NCI-H82 (cell line): ENCODE data around the gene PIGQ.

Source experiments
- DNase-seq: peaks from one replicate; lab custom pipeline; 2025; lab: John Stamatoyannopoulos, UW

Gene PIGQ

GRCh38 chr16:534135-534534 lies 35.6 kb upstream of the PIGQ start:
- no peak for DNase-seq

- no peak for DNase-seq
These were observed 34.8 kb upstream of the PIGQ start for GRCh38 chr16:534856-535445.

- DNase-seq: no peak
These were observed 34.0 kb upstream of the PIGQ start for GRCh38 chr16:535446-536405.

GRCh38 chr16:536746-537145 lies 33.0 kb upstream of the PIGQ start:
- DNase-seq: no peak

DNA sequence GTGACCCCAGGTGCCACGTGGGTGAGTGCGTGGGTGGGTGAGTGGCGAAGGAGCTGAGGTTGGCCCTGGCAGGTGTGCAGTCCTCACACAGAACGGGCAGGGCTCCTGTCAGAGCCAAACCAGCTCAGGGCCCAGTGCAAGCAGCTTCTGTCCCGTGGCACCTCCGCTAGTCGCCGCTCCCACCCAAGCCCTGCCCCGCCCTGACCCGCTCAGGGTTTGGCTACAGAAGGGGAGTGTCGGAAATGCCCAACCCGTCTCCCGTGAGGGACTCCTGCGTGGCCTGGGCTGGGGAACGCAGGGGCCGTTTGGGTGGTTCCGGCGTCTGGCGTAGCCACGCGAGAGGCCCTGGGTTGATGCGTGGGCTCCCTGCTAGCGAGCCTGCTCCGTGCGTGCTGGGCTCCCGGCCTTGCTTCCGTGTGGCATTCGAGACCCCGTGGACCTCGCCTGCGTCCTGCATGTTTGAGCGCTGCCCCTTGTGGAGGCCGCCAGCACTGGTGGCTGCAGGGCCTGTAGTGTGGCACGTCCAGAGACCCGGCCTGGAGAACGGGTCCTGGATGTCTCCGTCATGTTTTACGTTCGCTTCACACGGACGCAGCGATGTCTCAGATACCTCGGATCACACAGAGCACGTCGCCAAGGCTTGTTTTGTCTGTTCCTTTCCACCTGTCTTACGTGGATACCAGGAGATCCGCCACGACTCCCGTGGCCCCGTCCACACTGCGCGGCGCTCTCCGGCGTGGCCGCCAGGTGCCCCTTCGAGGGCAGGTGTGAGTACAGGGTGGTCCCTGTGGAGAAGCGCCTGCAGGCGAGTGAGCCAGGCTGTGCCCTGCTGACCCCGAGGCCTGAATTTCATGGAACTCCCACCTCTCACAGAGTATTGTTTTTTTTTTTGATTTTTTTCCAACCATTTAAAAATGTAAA lies 32.1 kb upstream of the PIGQ start:
- no peak for DNase-seq

- no peak for DNase-seq
These were observed 29.8 kb upstream of the PIGQ start for GRCh38 chr16:539901-540530.

DNA sequence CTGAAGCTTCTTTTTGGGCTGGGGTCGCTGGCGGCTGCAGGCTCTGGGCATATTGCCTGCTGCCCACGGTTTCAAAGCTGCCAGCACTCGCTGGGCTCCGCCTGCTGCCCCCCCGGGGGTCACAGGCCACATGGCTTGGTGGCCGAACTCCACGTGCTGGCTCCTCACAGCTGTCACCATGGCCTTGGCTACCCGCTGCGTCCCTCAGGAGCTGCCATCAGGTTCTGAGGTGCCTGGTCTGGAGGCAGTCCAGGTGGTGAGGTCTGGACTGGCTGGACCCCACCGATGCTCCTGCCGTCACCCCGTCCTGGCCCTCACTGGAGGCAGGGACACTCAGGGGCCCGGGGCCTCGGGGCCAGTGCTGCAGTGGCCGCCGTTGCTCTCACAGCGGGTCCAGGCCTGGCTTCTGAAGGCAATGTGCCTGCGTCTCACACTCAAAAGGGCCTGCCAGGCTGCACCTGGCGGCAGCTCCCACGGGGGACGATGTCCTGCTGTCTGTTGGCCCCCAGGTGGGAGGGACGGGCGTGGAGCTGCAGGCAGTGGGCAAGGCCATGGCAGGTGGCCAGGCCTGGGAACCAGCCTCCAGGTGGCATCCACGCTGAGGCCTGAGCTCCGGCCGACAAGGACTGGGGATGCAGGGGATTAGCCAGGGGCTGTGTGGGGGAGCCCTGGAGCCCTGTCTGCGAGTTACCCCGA lies 29.0 kb upstream of the PIGQ start:
- no peak for DNase-seq

GRCh38 chr16:543301-544164 lies 26.2 kb upstream of the PIGQ start:
- DNase-seq: no peak

GRCh38 chr16:544517-544916 lies 25.3 kb upstream of the PIGQ start:
- no peak for DNase-seq

GRCh38 chr16:546909-547770 lies 22.6 kb upstream of the PIGQ start:
- peak; percentile 69 for DNase-seq

DNA sequence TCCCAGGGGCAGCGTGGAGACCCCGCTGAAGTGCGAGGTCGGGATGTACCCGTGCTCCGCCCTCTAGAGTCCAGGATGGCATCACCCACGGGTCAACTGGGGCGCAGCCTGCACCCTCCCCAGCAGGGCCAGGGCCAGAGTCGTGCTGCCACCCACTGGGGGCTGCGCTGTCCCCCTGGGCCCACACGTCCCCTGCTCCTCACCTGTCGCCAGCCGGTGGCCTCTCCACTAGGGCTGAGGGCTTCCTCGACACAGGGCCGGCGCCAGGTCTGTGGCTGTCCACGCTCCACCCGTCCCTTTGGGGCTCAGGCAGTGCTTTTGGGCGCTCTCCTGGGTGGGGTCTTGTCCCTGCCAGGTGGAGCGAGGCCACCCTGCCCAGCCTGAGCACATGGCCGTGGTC lies 21.2 kb upstream of the PIGQ start:
- DNase-seq: no peak

GRCh38 chr16:549544-550263 lies 20.1 kb upstream of the PIGQ start:
- DNase-seq: no peak

DNA sequence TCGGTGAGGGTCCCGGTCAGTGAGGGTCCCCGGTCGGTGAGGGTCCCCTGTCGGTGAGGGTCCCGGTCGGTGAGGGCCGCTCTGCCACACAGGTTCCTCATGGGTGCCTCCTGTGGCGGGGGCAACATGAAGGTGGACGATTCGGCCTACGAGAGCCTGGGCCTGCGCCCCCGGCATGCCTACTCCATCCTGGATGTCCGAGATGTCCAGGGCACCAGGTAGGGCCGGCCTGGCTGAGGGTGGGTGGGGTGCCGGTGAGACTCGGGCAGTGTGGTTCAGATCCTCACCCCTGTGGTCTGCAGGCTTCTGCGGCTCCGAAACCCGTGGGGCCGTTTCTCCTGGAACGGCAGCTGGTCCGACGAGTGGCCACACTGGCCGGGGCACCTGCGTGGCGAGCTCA lies 18.6 kb upstream of the PIGQ start:
- no peak for DNase-seq

DNA sequence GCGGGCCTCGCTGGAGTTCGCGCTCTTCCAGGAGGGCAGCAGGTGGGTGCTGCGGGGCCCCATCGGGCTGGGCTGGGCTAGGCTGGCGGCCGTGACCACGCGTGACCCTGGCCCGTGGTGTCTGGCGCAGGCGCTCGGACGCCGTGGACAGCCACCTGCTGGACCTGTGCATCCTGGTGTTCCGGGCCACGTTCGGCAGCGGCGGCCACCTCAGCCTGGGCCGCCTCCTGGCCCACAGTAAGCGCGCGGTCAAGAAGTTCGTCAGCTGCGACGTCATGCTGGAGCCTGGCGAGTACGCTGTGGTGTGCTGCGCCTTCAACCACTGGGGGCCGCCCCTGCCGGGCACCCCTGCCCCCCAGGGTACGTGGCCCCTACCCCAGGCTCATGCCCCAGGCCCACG lies 17.6 kb upstream of the PIGQ start:
- no peak for DNase-seq

GRCh38 chr16:553601-554296 lies 16.0 kb upstream of the PIGQ start:
- no peak for DNase-seq

DNA sequence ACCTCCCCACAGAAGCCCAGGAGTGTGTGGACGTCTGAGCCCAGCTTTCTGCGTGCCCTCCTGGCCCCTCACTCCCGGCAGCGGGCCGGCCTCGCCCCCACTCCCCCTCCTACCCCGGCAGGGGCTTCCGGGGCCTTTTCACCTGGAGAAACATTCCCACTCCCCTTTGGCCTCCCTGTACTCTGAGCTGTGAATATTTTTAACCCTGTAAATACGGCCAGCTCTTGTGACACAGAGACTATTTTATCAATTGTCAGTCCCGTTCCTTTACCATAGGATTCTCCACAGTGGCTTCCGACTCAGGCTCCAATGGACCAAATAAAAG lies 15.5 kb upstream of the PIGQ start:
- DNase-seq: no peak

DNA sequence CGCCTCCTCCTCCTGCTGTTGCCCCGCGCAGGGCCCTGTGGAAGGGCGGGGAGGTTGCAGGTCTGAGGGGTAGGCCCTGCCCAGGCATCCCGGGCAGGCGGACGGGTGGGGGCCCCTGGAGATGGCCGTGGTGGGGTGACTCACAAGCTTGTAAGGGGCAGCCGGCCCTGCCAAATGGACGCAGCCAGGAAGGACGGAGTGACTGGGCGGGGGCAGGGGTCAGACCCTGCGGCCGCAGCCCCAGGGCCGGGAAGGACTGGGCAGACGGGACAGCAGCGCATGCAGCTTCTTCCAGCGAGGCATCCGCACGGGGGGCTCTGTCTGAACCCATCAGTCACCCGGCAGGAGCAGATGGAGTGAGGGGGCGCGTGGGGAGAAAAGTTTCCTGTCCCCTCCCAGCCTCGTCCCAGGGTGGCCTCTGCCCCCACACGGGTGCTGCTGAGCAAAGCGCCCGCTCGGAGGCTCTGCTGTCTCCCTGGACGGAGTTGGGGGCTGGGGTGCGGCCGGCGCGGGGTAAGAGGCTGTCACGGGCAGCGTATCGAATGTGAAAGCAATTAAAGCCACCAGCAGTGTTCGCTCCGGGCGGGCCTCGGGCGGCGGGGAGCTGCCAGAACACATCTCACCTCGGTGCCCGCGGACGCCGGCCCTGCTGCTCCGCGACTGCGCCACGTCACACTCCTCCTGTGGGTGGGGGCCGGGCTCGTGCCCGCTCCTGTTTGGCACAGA lies 15.0 kb upstream of the PIGQ start:
- DNase-seq: peak; percentile 23
